ENCODE results near the gene DNMBP.
"Not testable (repeated sequence)": the region's sequence is repeated elsewhere in the genome, so short reads cannot be mapped to it uniquely, and the experiment has no call there.

DNMBP gene

DNA sequence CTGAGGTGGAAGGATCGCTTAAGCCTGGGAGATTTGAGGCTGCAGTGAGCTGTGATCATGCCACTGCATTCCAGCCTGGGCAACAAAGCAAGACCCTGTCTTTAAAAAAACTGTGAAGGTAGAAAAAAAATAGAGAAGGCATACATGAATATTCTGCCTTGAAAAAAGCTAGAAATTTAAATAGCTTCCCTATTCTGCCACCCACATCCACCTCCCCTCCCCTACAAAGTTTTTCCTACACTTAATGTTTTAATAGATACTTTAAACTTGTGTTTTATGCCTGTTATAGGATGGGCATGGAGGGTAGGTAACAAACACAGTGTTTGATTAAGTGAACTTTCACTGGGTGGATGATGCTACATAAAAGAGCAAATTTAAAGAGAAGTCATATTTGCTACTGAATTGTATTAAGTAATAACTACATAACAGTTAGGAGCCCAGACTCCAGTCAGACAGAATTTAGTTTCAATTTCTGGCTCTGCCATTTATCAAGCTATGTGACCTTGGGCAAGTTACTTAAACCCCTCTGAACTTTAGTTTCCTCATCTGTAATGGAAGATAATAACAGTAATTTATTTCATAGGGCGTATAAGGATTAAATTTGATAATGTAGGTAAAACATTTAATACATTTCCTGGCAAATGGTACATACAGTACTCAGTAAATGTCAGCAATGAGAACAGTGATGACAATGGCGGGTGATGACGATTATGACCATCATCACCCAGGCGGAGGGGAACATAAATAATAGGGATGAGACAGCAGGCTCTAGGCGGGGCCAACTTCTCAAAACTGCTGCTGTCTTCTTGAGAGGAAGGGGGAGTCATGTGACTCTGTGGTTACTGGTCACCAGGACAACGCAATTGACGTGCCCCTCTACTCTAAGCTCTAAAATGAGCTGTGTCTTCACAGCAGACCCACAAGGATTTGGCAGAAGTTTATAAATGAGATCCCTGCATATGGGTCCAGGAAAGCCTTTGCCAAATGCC, 15.8 kb downstream of the DNMBP start:
- peak; percentile 85 for DNase-seq

DNA sequence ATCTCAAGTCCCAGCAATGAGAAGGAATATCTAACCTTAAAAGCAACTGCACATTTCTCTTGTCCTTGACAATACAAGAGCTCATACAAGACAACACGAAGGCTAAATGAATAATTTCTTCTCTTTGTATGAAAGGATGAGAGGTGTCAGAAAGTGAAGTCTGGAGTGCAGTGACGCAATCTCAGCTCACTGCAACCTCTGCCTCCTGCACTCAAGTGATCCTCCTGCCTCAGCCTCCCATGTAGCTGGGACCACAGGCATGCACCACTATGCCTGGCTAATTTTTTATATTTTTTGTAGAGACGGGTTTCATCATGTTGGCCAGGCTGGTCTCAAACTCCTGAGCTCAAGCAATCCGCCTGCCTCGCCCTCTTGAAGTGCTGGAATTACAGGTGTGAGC, 24.1 kb downstream of the DNMBP start:
- DNase-seq: not testable (repeated sequence)

DNA sequence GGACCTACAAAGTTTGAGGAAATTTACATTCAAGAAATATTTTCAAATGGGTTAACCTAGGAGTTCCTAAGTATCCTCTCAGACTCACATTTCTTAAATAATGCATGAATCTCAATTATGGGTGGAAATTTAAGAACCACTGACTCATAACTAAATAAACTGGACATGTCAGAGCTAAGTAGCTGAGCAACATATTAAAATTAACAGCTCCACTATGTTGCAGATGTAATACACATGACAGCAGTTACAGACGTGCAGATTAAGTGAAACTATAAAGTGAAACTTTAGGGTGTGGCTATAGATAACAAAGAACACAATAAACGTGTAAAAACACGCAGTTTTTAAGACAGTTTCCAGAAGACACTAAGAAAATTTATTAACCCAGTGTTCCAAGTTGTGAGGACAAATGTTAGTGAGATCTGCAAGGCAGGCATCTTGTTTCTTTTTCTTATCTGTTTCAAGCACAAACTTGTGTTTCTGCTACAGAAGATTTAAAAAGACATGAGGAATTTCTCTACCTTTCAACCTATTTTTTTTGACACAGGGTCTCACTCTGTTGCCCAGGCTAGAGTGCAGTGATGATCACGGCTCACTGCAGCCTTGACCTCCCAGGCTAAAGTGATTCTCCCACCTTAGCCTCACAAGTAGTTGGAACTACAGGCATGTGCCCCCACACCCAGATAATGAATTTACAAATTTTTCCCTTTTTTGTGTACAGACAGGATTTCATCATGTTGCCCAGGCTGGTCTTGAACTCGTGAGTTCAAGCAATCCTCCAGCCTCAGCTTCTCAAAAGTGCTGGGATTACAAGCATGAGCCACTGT, 25.3 kb downstream of the DNMBP start:
- no peak for DNase-seq

DNA sequence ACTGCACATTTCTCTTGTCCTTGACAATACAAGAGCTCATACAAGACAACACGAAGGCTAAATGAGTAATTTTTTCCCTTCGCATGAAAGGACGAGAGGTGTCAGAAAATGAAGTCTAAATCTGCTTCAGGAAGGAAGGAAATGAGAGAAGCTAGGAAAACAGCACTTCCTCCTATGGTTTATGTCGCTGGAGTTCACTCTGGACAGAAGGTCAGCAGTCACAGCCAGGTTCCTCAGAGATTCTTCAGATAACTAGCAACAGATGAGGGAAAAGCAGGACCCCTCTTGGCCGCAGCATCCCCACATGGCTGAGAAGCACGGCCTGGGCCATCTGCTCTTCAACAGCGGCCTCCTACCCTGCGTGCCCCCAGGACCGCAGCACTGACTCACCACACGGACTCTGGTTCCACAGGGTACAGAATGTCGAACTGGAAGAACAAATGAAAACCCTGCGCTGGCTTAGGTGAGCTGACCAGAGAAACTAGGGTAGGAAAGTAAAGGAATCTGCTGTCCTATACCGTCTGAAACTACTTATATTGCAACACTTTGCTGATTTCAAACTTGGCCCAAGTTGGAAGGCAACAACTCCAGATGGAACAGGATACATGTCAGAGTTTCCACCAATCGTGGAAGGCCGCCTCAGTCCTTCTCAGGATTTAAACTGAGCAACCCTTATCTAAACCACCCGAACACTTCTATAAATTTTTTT, 26.3 kb downstream of the DNMBP start:
- peak; percentile 61 for DNase-seq

DNA sequence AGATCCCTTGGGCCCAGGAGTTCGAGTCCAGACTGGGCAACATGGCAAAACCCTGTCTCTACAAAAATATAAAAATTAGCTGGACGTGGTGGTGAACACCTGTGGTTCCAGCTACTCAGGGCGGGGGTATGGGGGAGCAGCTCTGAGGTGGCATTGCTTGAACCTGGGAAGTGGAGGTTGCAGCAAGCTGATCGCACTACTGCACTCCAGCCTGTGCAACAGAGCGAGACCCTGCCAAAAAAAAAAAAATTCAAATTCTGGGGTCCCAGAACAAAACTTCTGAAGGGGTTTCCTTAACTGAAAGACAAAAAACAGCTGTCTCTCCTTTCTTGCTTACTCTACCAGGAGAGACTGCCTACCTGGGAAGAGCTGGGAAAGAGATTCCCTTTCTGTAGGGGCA, 27.0 kb downstream of the DNMBP start:
- DNase-seq: no peak

DNA sequence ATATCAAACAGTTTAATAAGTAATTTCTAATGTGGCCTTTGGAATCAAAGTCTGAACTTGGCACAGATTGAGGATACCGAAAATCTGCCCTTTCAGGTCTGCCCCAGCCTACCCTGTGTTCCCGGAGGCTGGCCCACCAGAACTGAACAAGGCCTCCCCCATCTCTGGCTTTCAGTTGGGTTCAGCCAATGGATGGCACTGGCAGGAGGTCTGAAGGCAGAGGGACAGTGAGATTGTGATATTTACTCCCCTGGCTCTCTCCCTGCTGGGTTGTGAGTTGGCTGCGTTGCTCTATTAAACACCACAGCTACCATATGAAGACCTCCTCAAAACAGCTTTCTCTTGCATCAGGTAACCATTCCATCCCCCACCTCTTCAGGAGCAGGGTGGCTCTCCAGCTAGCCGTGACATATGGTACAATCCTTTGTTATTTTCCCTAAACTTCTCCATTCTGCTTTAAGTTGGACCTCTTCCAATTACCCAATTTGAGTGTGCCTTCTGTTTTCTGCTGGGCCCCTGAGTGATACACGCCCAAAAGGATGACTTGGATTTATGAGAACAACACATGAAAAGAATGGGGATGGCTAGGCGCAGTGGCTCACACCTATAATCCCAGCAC, 28.1 kb downstream of the DNMBP start:
- no peak for DNase-seq

DNA sequence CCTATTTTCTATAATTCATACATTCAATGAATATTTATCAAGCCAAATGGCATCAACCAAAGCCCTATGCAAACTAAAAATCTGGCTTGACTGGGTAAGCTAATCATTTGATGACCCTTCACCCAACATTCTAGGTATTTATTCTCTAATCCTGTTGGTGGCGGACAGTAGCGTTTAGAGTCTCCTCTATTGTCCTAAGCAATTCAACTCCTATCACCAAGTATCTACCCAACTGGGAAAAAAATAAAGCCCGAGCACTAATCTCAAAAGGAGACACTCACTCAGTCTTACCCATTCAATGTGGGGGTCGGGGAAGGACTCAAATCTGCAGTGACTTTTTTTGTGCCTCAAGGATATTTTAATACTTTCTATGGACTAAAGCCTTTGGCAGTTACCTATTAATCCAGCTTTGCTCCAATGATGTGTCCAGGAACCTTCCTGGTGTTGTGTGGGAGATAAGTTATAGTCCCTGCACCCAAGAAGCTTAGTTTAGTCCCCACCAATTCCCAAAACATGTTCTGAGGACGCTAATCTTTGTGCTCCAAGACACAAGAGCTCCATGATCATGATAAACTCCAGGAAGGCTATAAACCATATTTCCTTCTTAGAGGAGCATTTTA, 30.6 kb downstream of the DNMBP start:
- no peak for DNase-seq

DNA sequence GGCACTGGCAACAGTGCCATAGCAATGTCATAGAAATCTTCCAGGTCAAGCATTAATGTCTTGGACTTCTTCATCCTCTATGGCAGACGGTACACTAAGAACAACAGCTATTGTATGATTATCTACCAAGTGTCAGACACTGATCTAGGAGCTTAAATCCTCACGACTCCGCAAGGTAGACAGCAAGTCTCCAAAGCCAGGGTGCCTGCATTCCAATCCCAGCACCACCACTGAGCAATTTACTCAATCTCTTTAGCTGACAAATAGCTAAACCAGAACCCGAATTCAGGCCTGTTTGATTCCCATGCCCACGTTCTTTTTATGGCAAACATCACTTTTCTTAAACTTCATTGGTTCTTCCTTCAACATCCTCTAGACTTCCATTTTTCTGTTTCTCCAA, 31.8 kb downstream of the DNMBP start:
- DNase-seq: no peak

DNA sequence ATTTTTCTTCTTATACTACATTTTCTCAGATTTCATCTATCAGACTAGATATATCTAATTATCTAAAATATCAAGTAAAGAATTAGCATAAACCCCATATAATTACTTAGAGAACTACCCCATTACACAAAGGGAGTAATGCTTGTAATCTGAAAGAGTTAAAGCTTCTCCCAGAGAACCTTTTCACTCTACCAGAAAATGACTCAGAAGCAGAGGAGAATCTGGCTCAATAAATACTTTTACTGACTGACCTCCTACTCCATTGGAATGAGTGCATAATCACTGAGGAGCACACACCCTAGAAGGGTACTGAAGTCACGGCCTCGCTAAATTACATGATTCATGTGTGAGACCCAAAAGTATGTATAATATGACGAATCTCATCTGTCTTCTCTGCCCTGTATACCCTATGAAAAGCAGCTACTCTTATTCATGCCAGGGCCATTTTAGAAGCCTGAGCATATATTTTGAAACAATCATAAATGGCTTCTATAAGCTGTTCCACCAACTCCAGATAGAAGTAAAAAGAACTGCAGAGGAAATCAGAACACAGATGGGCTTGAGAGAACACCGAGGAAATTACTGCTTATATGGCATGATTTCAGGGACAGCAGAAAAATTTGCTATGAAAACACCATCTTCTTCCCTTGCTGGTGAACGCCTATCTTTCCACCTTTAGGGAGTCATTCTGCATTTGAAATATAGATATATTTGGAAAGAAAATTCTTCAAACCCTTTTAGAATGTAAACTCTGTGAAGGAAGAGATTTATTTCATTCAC, 32.7 kb downstream of the DNMBP start:
- DNase-seq: no peak

DNA sequence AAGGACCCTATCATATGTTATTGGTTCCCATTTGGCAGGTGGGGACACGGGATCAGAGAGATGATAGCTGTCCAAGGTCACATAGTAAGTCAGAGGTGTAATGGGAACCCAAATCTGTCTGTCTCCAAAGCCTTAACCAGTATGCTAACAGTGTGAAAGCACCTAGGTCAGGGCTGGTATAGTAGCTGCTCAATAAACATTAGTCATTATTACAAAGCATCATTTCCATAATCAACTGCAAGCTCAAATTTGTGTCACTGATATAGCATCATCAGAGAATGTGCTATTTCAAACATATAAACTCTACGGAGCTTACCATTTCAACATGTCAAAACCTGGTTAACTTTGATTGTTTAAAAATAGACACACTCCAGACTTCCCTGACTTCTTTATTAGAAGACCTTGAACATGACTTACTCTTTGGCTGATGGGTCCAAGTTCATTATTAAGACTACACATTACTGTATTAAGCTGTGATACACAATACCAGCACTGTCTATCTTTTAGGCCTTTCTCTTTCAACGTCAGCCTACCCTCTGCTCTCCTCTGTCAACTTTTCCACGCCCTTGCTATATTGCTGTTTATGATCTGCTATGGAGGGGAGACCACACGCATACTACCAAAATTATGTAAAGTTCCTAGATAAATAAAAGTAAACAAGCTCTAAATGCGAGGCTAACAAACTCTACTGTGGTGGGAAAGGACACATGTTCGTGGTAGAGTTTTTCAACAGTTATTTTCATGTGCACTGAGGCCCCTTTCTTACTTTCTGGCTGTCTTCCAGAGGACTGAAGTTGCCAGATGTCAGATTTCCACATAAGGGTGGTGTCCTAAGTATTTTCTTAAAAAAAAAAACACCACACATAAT, 33.6 kb downstream of the DNMBP start:
- DNase-seq: peak; percentile 58

DNA sequence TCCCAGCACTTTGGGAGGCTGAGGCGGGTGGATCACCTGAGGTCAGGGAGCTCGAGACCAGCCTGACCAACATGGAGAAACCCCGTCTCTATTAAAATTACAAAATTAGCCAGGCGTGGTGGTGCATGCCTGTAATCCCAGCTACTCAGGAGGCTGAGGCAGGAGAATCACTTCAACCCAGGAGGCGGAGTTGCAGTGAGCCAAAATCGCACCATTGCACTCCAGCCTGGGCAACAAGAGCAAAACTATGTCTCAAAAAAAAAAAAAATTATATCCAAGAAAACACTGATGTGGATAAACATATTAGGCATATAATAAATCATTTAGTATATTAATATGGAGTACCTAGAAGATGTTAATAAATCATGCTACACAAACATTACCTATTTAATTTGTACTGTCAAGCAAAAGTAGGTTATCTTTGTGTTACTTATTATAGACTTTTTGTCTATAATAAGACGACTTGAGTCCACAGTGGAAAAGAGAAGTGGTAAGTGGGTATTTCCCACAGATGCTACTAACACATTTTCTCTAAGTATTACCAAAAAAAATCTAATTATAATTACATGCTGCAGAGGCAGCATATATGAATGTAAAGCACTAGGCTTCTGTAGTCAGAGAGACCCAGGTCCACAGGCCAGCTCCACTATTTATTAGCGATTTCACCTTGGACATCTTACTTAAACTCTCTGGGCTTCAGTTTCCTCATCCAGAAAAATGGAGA, 34.5 kb downstream of the DNMBP start:
- DNase-seq: no peak

DNA sequence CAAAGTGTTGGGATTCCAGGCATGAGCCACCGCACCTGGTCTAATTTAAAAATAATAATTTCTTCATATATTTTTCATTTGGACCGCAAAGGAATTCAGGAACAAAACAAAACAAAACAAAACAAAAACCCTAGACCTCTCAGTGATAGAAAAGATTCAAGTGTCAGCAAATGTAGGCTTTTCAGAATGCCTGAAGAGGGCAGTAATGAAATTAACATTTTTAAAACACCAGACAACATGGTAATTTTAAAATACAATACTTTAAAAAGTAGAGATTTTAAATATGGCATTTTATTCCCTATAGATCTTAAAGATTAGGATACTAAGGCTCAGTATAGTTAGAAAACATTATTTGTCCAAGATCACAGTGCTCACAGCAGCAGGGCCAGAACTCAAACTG, 36.6 kb downstream of the DNMBP start:
- DNase-seq: no peak

DNA sequence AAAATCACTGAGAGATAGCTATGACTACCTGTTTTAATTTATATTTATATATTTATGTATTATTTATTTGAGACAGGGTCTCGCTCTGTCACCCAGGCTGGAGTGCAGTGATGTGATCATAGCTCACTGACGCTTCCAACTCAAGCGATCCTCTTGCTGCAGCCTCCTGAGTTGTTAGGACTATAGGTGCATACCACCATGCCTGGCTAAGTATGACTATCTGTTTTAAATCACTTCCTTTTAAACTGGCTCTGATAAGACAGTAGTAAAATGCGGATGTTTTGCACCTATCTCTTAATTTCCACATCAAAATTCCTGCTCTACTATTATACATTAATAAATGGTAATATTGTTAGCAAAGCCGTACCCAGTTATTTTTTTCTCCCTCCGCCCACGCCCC, 41.8 kb downstream of the DNMBP start:
- no peak for DNase-seq

DNA sequence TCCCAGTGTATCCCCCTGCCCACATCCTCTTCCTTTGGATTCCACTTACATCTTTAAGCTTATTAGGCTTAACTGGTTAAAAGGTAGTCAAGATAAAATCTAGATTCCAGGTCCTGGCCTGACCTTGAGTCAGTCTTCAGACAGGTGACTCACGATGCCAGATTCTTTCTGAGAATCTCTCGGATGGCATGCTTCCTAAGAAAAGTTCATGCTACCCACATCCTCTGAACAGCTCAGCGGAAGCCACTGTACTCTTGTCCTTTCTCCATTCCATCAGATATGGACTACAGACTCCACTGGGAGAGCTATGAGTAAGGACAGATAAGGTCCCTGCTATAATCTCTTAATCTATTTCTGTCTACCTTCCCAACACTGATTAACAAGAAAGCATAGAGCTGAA, 43.4 kb downstream of the DNMBP start:
- no peak for DNase-seq

DNA sequence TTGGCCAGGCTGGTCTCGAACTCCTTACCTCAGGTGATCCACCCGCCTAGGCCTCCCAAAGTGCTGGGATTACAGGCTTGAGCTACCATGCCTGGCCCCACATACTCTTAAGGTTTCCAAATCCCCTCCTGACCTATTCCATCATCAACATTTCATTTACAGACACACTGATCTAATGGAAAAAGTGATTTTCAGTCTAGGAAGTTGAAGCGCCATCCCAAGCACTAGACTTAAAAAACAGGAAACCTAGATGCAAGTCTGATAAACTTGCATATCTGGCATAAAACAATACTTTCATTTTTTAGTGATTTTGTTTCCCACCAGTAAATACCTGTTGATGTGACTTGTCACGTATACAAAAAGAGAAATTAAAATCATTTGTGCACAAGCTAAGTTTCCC, 44.0 kb downstream of the DNMBP start:
- no peak for DNase-seq

DNA sequence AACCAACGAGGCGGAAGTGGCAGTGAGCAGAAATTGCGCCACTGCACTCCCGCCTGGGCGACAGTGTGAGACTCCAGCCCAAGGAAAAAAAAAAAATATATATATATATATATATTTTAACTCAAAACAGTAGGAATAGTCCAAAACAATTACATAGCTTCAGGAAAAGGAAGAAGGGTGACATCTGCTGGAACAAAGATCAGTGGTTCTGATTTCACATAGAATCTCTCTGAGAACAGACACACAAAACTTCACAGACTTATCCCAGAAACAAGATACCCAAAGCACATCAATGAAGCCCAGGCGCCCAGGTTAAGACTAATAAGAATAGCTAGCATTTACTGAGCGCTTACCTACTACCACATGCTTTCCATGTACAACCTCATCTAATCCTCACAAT, 45.0 kb downstream of the DNMBP start:
- no peak for DNase-seq

DNA sequence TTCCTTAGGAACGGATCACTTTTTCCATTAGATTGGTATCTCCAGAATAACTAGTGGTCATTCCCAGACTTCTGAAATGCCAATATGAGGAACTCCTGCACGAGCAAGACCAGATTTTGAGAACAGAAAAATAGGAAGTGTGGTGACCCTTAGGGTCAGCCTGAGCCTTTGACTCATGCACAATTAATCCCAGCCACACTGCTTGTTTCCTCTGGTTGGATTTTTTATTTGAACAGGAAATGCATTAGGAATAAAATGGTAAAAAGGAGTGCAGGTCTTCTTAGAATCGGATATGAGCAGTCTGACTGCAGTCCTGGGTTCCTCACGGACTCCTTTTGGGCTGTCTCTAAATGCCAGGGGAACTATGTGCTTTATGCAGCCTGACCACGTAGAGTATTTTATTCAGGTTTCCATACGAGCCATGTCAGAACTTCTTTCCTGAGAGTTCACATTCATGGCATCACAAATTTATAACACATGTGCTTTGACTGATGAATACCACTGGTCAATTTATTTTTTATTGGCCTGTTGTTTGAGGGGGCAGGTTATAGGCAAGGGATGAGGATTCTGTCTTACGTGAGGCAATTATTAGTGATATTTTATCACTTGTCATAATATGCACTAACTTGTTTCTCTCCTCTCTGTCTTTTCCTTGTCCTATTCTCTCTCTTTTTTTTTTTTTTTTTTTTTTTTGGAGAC, 46.1 kb downstream of the DNMBP start:
- DNase-seq: not testable (repeated sequence)

DNA sequence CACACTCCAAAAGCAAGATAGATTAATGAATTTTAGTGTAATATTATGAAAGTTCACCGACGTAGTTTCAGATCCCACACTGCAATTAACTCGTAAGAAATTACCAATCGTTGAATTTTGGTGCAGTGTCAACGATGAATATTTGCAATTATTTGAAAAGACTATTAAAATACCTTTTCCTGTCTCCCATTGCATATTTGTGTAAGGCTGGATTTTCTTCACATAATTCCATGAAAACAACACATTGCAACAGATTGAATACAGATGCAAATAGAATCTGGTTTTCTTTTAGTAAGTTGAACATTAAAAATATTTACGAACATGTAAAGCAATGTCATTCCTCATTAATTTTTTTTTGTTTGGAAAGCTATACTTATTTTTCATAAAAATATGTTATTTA, 50.9 kb downstream of the DNMBP start:
- no peak for DNase-seq

DNA sequence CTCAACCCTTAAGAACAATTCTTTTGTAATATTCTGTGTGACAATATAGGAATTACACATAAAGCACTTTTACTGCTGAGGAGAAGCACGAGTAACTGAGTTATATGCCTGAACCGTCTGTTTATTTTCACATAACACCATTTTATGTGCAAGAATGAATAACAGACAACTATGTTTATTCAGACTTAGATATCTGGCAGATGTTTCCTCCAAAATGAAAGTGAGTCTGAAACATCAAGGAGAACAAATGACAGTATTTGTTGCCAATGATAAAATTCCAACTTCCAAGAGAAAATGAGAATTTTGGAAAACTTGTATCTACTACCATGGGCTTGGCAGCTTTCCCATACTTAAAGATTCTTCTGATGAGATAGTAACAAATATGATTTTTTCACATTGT, 51.4 kb downstream of the DNMBP start:
- no peak for DNase-seq
